ENCODE data around the gene NES. TPM values are rescaled to one million over a fixed set of nuclear protein-coding genes. Genes with fewer than 3 reads are reported as not detected.

The NES gene
- total RNA-seq, 4 donors from 2014 or later: 17.4 to 76.4 (median 27.7) TPM

DNA sequence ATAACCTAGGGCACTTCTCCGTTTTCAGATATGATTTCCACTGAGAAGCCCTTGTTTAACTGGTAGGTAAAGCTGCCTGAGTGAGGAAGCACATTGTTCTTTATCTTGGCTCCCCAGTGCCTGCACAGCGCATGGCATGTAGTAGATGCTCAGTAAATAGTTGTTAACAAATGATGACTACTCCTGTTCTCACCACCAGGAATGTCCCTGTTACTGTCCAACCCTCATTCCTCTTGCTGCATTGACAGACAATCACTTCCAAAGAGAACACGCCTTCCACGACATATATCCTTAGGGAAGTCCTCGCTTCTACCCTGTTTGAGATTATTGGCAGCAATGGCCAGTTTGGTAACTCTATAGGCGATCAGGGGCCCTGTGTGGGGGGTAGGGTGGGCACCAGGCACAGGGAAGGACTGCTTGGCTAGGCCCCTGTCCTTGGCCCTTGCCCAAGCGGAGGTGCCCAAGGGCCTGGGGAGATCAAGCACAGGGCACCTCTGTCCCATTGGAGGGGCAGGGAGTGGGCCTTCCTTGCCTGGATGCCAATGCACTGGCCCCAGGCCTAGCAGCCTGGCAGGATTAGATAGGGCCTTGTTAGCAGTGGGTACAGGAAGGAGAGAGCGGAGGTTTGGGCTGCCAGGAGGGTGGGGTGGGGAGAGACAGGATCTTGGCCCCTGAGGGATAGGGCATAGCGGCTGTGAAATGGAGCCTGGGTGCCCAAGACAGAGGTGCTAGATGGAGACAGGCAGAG, 10.2 kb downstream of the NES start:
- no peak for ATAC-seq (ENCODE audit: low FRiP score)
- TF ChIP-seq, protein P1, sequence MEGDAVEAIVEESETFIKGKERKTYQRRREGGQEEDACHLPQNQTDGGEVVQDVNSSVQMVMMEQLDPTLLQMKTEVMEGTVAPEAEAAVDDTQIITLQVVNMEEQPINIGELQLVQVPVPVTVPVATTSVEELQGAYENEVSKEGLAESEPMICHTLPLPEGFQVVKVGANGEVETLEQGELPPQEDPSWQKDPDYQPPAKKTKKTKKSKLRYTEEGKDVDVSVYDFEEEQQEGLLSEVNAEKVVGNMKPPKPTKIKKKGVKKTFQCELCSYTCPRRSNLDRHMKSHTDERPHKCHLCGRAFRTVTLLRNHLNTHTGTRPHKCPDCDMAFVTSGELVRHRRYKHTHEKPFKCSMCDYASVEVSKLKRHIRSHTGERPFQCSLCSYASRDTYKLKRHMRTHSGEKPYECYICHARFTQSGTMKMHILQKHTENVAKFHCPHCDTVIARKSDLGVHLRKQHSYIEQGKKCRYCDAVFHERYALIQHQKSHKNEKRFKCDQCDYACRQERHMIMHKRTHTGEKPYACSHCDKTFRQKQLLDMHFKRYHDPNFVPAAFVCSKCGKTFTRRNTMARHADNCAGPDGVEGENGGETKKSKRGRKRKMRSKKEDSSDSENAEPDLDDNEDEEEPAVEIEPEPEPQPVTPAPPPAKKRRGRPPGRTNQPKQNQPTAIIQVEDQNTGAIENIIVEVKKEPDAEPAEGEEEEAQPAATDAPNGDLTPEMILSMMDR (IDR thresholded peaks at IDR 0.05): no peak
- no peak for DNase-seq (ENCODE audit: low spot score)

- ATAC-seq (ENCODE audit: low FRiP score): no peak
- no peak for DNase-seq (ENCODE audit: low spot score)
- TF ChIP-seq, protein P1 (IDR thresholded peaks at IDR 0.05): no peak
These were observed 11.7 kb downstream of the NES start for GRCh38 chr1:156665539-156665938.

- TF ChIP-seq, protein P1 (IDR thresholded peaks at IDR 0.05): no peak
- ATAC-seq (ENCODE audit: low FRiP score) (no peak), DNase-seq (ENCODE audit: low spot score) (no peak)
These were observed 12.3 kb downstream of the NES start for GRCh38 chr1:156664767-156665411.

- TF ChIP-seq, protein P1 (IDR thresholded peaks at IDR 0.05): no peak
- DNase-seq (ENCODE audit: low spot score): no peak
- ATAC-seq (ENCODE audit: low FRiP score): no peak
These were observed 13.0 kb downstream of the NES start for GRCh38 chr1:156664046-156664766.

DNA sequence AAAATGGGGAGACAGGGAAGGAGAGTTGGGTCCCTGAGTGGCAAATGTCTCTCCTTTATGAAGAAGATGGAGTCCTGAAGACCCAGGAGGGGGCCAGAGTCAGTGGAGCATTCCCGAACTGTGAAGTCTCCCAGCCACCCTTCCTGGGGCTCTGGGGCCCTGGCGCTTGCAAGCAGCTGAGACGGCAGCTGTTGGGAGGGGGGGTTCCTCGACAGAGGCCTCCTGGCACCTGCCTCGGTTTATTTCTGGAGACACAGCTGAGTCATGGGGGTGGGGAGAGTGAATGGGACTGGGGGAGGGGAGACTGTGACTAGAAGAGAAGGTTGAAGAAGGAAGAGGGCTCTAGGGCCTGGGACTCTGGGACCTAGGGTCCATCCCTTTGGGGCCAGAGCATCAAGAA, 14.0 kb downstream of the NES start:
- ATAC-seq (ENCODE audit: low FRiP score) (no peak), DNase-seq (ENCODE audit: low spot score) (no peak)
- TF ChIP-seq, protein P1 (IDR thresholded peaks at IDR 0.05): no peak

- ATAC-seq (ENCODE audit: low FRiP score) (no peak), DNase-seq (ENCODE audit: low spot score) (no peak)
- TF ChIP-seq, protein P1 (IDR thresholded peaks at IDR 0.05): no peak
These were observed 14.5 kb downstream of the NES start for GRCh38 chr1:156662800-156663055.
